GM18907 (cell line): Measurements from ENCODE around the gene SGPL1.
"Not testable (repeated sequence)": the region's sequence is repeated elsewhere in the genome, so short reads cannot be mapped to it uniquely, and the experiment has no call there.

Experiments used
- ATAC-seq: cut with Tn5 transposase; IDR thresholded peaks from one replicate; pipeline ENCODE4 v1.9.1; 2021; ENCODE audit warnings: mild to moderate bottlenecking, moderate library complexity; ENCODE audit not compliant: unreplicated experiment

SGPL1 gene

GRCh38 chr10:70815504-70816219 is at the start of gene SGPL1:
SGPL1 (plus strand) TSS chr10:70815948; CDS start chr10:70816854, 906 bp downstream.
- peak; percentile 86 for ATAC-seq

- not testable (repeated sequence) for ATAC-seq
Measured at GRCh38 chr10:70768026-70768685, 47.6 kb upstream of the SGPL1 start.

GRCh38 chr10:70769121-70769520 is 46.6 kb upstream of the SGPL1 start:
- ATAC-seq, result no peak

- ATAC-seq, result no peak
Measured at GRCh38 chr10:70770001-70770400, 45.7 kb upstream of the SGPL1 start.

GRCh38 chr10:70770516-70770915 is 45.2 kb upstream of the SGPL1 start:
- not testable (repeated sequence) for ATAC-seq

GRCh38 chr10:70771311-70772194 is 44.2 kb upstream of the SGPL1 start:
- ATAC-seq, result no peak

GRCh38 chr10:70772627-70773026 is 43.1 kb upstream of the SGPL1 start:
- ATAC-seq, result no peak

- no peak for ATAC-seq
Measured at GRCh38 chr10:70773461-70773860, 42.3 kb upstream of the SGPL1 start.

GRCh38 chr10:70773965-70774809 is 41.6 kb upstream of the SGPL1 start:
- ATAC-seq, result no peak

- no peak for ATAC-seq
Measured at GRCh38 chr10:70774810-70775678, 40.7 kb upstream of the SGPL1 start.

- no peak for ATAC-seq
Measured at GRCh38 chr10:70775679-70776454, 39.9 kb upstream of the SGPL1 start.

- ATAC-seq, result no peak
Measured at GRCh38 chr10:70776455-70777005, 39.2 kb upstream of the SGPL1 start.

- ATAC-seq, result no peak
Measured at GRCh38 chr10:70777063-70777875, 38.5 kb upstream of the SGPL1 start.

GRCh38 chr10:70778267-70778924 is 37.4 kb upstream of the SGPL1 start:
- ATAC-seq, result no peak

- no peak for ATAC-seq
Measured at GRCh38 chr10:70779088-70779487, 36.7 kb upstream of the SGPL1 start.

GRCh38 chr10:70779511-70780369 is 36.0 kb upstream of the SGPL1 start:
- no peak for ATAC-seq
